SU-DHL-6 (cell line): Measurements from ENCODE around the gene ATAD2B.

Experiments
- H2AFZ ChIP-seq: fragments of 200-600 bp; sonication (generic); 2 replicates; pipeline ENCODE4 v1.6.1; 2014; ENCODE audit warnings: low read depth, mild to moderate bottlenecking, moderate library complexity, mixed read lengths, antibody characterized with exemption, low read length; ENCODE audit not compliant: severe bottlenecking
- H3F3A ChIP-seq: fragments of 200-600 bp; shearing (Covaris generic); 2 replicates; pipeline ENCODE4 v1.6.0; 2016; ENCODE audit warnings: antibody characterized with exemption, mild to moderate bottlenecking; ENCODE audit not compliant: insufficient read depth
- H3K27ac ChIP-seq: fragments of 200-600 bp; sonication (generic); 2 replicates; pipeline ENCODE4 v1.5.1; 2016; ENCODE audit warnings: low read depth, mild to moderate bottlenecking, low read length, moderate library complexity, mixed read lengths
- H3K27me3 ChIP-seq: fragments of 200-600 bp; sonication (generic), shearing (Covaris generic); 2 replicates; pipeline ENCODE4 v1.6.0; 2014; ENCODE audit warnings: mild to moderate bottlenecking, low read length
- H3K36me3 ChIP-seq: fragments of 200-600 bp; sonication (generic); 2 replicates; pipeline ENCODE4 v1.6.1; 2014; ENCODE audit warnings: mild to moderate bottlenecking, low read length, mixed read lengths
- H3K4me2 ChIP-seq: fragments of 300-600, 200-600 bp; shearing (Covaris generic), sonication (generic); 2 replicates; pipeline ENCODE4 v1.6.0; 2014; ENCODE audit warnings: low read length, low read depth, mild to moderate bottlenecking; ENCODE audit not compliant: poor library complexity, severe bottlenecking
- H3K4me3 ChIP-seq: fragments of 200-600 bp; sonication (generic); 2 replicates; pipeline ENCODE4 v1.5.1; 2014; ENCODE audit warnings: antibody characterized with exemption, low read length, mild to moderate bottlenecking, mixed read lengths; ENCODE audit not compliant: insufficient read depth, poor library complexity, severe bottlenecking
- H3K79me2 ChIP-seq: fragments of 200-600 bp; sonication (generic); 2 replicates; pipeline ENCODE4 v1.6.1; 2014; ENCODE audit warnings: mild to moderate bottlenecking, low read length, moderate library complexity; ENCODE audit not compliant: insufficient read depth
- H3K9ac ChIP-seq: fragments of 200-600 bp; sonication (generic); 2 replicates; pipeline ENCODE4 v1.7.0; 2014; ENCODE audit warnings: mild to moderate bottlenecking, low read length
- H3K9me2 ChIP-seq: fragments of 200-600 bp; sonication (generic); replicated peaks from 2 replicates; pipeline ENCODE4 v1.6.1; 2014; ENCODE audit warnings: low read length; ENCODE audit not compliant: insufficient read depth
- H3K9me3 ChIP-seq: fragments of 200-600 bp; sonication (generic); 2 replicates; pipeline ENCODE4 v1.6.1; 2014; ENCODE audit warnings: low read length, mixed read lengths; ENCODE audit not compliant: insufficient read depth
- H4K20me1 ChIP-seq: fragments of 200-600 bp; sonication (generic); 2 replicates; pipeline ENCODE4 v1.6.1; 2014; ENCODE audit warnings: low read depth, mild to moderate bottlenecking, antibody characterized with exemption, low read length, moderate library complexity, mixed read lengths
- CTCF ChIP-seq: fragments of 200-600 bp; sonication (generic); IDR thresholded peaks from one replicate; pipeline ENCODE4 v1.5.1; 2017; ENCODE audit warnings: antibody characterized with exemption, mild to moderate bottlenecking, low read length, moderate library complexity; ENCODE audit not compliant: insufficient read depth, poor library complexity, severe bottlenecking
- EZH2phosphoT487 ChIP-seq: fragments of 200-600 bp; sonication (generic), shearing (Covaris generic); conservative IDR thresholded peaks from 2 replicates; pipeline ENCODE4 v1.6.1; 2018; ENCODE audit warnings: mild to moderate bottlenecking, antibody characterized with exemption, low read length, moderate library complexity, mixed read lengths

The ATAD2B gene

GRCh38 chr2:23918837-23919489 lies 8.0 kb downstream of the ATAD2B start:
- Histone ChIP-seq H3K9me2 (no peaks in the 10 kb centered on the region), H3K36me3 (no peaks in the 10 kb centered on the region), H3K27me3 (no peaks in the 10 kb centered on the region), H3K4me3 (no peak overlapping the region), H3K4me2 (no peak overlapping the region), H3K79me2 (peaks cover 89% of the 10 kb centered on the region), H4K20me1 (0 out of 2 replicates have a peak, but pooled peaks cover 15% of the 10 kb centered on the region), H3K9ac (no peak overlapping the region), H3K9me3 (no peaks in the 10 kb centered on the region), H3K27ac (no peak overlapping the region), H3F3A (peaks cover 2% of the 10 kb centered on the region; the same call in 1 of the 2 replicates), H2AFZ (no peak overlapping the region)
- TF ChIP-seq EZH2phosphoT487 = no peak
- TF ChIP-seq CTCF = no peak

- Histone ChIP-seq H3K4me2 (peak overlapping the region; percentile 50), H3K4me3 (no peak overlapping the region), H3K9ac (peak overlapping the region; percentile 3; the same call in 1 of the 2 replicates), H3K27me3 (no peaks in the 10 kb centered on the region), H2AFZ (no peak overlapping the region), H3K9me3 (no peaks in the 10 kb centered on the region), H3K27ac (peak overlapping the region; percentile 40), H3K36me3 (no peaks in the 10 kb centered on the region), H4K20me1 (0 out of 2 replicates have a peak, but pooled peaks cover 5% of the 10 kb centered on the region), H3K9me2 (no peaks in the 10 kb centered on the region), H3F3A (peaks cover 2% of the 10 kb centered on the region; the same call in 1 of the 2 replicates), H3K79me2 (peaks cover 89% of the 10 kb centered on the region)
- TF ChIP-seq CTCF (no peak), EZH2phosphoT487 (no peak)
Observed at GRCh38 chr2:23916727-23917405, 10.1 kb downstream of the ATAD2B start.

GRCh38 chr2:23915327-23915726 lies 11.6 kb downstream of the ATAD2B start:
- H3K9ac ChIP-seq = no peak overlapping the region
- H3K4me2 ChIP-seq = no peak overlapping the region
- TF ChIP-seq CTCF (no peak), EZH2phosphoT487 (no peak)
- peaks cover 88% of the 10 kb centered on the region for H3K79me2 ChIP-seq
- no peaks in the 10 kb centered on the region for H3K9me3 ChIP-seq
- no peaks in the 10 kb centered on the region for H4K20me1 ChIP-seq
- no peak overlapping the region for H2AFZ ChIP-seq
- H3K27me3 ChIP-seq = no peaks in the 10 kb centered on the region
- no peak overlapping the region for H3K27ac ChIP-seq
- no peaks in the 10 kb centered on the region for H3K9me2 ChIP-seq
- no peaks in the 10 kb centered on the region for H3K36me3 ChIP-seq
- H3F3A ChIP-seq = peaks cover 2% of the 10 kb centered on the region; the same call in 1 of the 2 replicates
- no peak overlapping the region for H3K4me3 ChIP-seq
